ENCODE data around the gene RTP5.
"Not testable (repeated sequence)": the region's sequence is repeated elsewhere in the genome, so short reads cannot be mapped to it uniquely, and the experiment has no call there.

Gene RTP5

GRCh38 chr2:241902357-241902991 is 32.9 kb downstream of the RTP5 start:
- no peak for DNase-seq (ENCODE audit: low spot score)

GRCh38 chr2:241903121-241904010 is 33.8 kb downstream of the RTP5 start:
- no peak for DNase-seq (ENCODE audit: low spot score)

- DNase-seq (ENCODE audit: low spot score), result no peak
Observed at GRCh38 chr2:241904011-241904718, 34.6 kb downstream of the RTP5 start.

GRCh38 chr2:241904791-241905710 is 35.5 kb downstream of the RTP5 start:
- DNase-seq (ENCODE audit: low spot score), result no peak

GRCh38 chr2:241905716-241906377 is 36.3 kb downstream of the RTP5 start:
- DNase-seq (ENCODE audit: low spot score), result no peak

- not testable (repeated sequence) for DNase-seq (ENCODE audit: low spot score)
Observed at GRCh38 chr2:241906378-241906770, 36.8 kb downstream of the RTP5 start.

- no peak for DNase-seq (ENCODE audit: low spot score)
Observed at GRCh38 chr2:241906826-241907570, 37.5 kb downstream of the RTP5 start.

GRCh38 chr2:241907831-241908230 is 38.3 kb downstream of the RTP5 start:
- not testable (repeated sequence) for DNase-seq (ENCODE audit: low spot score)

GRCh38 chr2:241908686-241909420 is 39.3 kb downstream of the RTP5 start:
- DNase-seq (ENCODE audit: low spot score), result no peak

GRCh38 chr2:241909769-241910168 is 40.2 kb downstream of the RTP5 start:
- no peak for DNase-seq (ENCODE audit: low spot score)

GRCh38 chr2:241910604-241911520 is 41.3 kb downstream of the RTP5 start:
- DNase-seq (ENCODE audit: low spot score), result no peak

- no peak for DNase-seq (ENCODE audit: low spot score)
Observed at GRCh38 chr2:241911551-241911950, 42.0 kb downstream of the RTP5 start.

- DNase-seq (ENCODE audit: low spot score), result no peak
Observed at GRCh38 chr2:241912021-241912555, 42.6 kb downstream of the RTP5 start.

- DNase-seq (ENCODE audit: low spot score), result no peak
Observed at GRCh38 chr2:241913703-241914102, 44.2 kb downstream of the RTP5 start.

- no peak for DNase-seq (ENCODE audit: low spot score)
Observed at GRCh38 chr2:241914542-241914941, 45.0 kb downstream of the RTP5 start.

GRCh38 chr2:241921631-241922030 is 52.1 kb downstream of the RTP5 start:
- DNase-seq (ENCODE audit: low spot score), result not testable (repeated sequence)

GRCh38 chr2:241922411-241922810 is 52.9 kb downstream of the RTP5 start:
- no peak for DNase-seq (ENCODE audit: low spot score)
